Effector memory CD4-positive, alpha-beta T cell (primary cell): ENCODE data around the gene NUP58.
A peak's percentile ranks its signal among the peaks of the same experiment; 100 is the strongest.
"Not testable (repeated sequence)": the region's sequence is repeated elsewhere in the genome, so short reads cannot be mapped to it uniquely, and the experiment has no call there.

Experiments
- DNase-seq, 3 donors: peaks; one replicate each; pipeline ENCODE4 v3.0.0-alpha.2; 2020
- H3K27ac ChIP-seq: 2 replicates; pipeline ENCODE4 v1.7.0; 2013; ENCODE audit warnings: mild to moderate bottlenecking, low read length, moderate library complexity; ENCODE audit not compliant: insufficient read depth, poor library complexity, severe bottlenecking
- H3K27me3 ChIP-seq: replicated peaks from 2 replicates; pipeline ENCODE4 v1.7.0; 2013; ENCODE audit warnings: mild to moderate bottlenecking, low read length; ENCODE audit not compliant: insufficient read depth, control insufficient read depth, poor library complexity, severe bottlenecking
- H3K36me3 ChIP-seq: 2 replicates; pipeline ENCODE4 v1.7.0; 2013; ENCODE audit warnings: mild to moderate bottlenecking, low read length, moderate library complexity; ENCODE audit not compliant: control insufficient read depth, insufficient read depth
- H3K4me1 ChIP-seq: 2 replicates; pipeline ENCODE4 v1.7.0; 2013; ENCODE audit warnings: low read length, mild to moderate bottlenecking; ENCODE audit not compliant: control insufficient read depth, insufficient read depth, poor library complexity, severe bottlenecking
- H3K4me3 ChIP-seq: 2 replicates; pipeline ENCODE4 v1.7.0; 2013; ENCODE audit warnings: low read length, low read depth, mild to moderate bottlenecking; ENCODE audit not compliant: insufficient read depth, poor library complexity, severe bottlenecking
- H3K9me3 ChIP-seq: 2 replicates; pipeline ENCODE4 v1.7.0; 2013; ENCODE audit warnings: mild to moderate bottlenecking, low read length, moderate library complexity; ENCODE audit not compliant: control insufficient read depth

Gene NUP58

GRCh38 chr13:25300861-25301346 is 521 bp upstream of the NUP58 start:
- Histone ChIP-seq H3K27ac (peak overlapping the region; percentile 96), H3K27me3 (no peaks in the 10 kb centered on the region)
- DNase-seq, result peak in 1 of 3 donors; percentile 12

GRCh38 chr13:25302121-25302520 is 696 bp downstream of the NUP58 start:
- no peaks in the 10 kb centered on the region for H3K36me3 ChIP-seq
- H3K4me1 ChIP-seq, result no peaks in the 10 kb centered on the region
- H3K9me3 ChIP-seq, result no peaks in the 10 kb centered on the region
- DNase-seq, result no peak
- peak overlapping the region; percentile 79 for H3K4me3 ChIP-seq
- H3K27me3 ChIP-seq, result no peaks in the 10 kb centered on the region
- peak overlapping the region; percentile 96 for H3K27ac ChIP-seq

More at GRCh38 chr13:25300861-25301346, 521 bp upstream of the NUP58 start:
- no peaks in the 10 kb centered on the region for H3K9me3 ChIP-seq
- H3K36me3 ChIP-seq, result no peaks in the 10 kb centered on the region
- H3K4me3 ChIP-seq, result peak overlapping the region; percentile 79
- no peaks in the 10 kb centered on the region for H3K4me1 ChIP-seq

- no peaks in the 10 kb centered on the region for H3K4me1 ChIP-seq
- H3K4me3 ChIP-seq, result no peak overlapping the region
- no peaks in the 10 kb centered on the region for H3K27me3 ChIP-seq
- H3K27ac ChIP-seq, result no peak overlapping the region
- DNase-seq, result no peak
- peaks cover 20% of the 10 kb centered on the region for H3K36me3 ChIP-seq
- H3K9me3 ChIP-seq, result no peaks in the 10 kb centered on the region
These were observed 5.4 kb downstream of the NUP58 start for GRCh38 chr13:25306671-25307464.

- H3K27me3 ChIP-seq, result no peaks in the 10 kb centered on the region
- H3K27ac ChIP-seq, result no peak overlapping the region
- H3K36me3 ChIP-seq, result peaks cover 45% of the 10 kb centered on the region
- no peaks in the 10 kb centered on the region for H3K4me1 ChIP-seq
- H3K9me3 ChIP-seq, result no peaks in the 10 kb centered on the region
- DNase-seq, result no peak
- H3K4me3 ChIP-seq, result no peak overlapping the region
These were observed 9.5 kb downstream of the NUP58 start for GRCh38 chr13:25310891-25311290.

GRCh38 chr13:25318946-25319345 is 17.5 kb downstream of the NUP58 start:
- peaks cover 55% of the 10 kb centered on the region for H3K36me3 ChIP-seq

GRCh38 chr13:25319771-25320170 is 18.3 kb downstream of the NUP58 start:
- Histone ChIP-seq H3K9me3 (no peaks in the 10 kb centered on the region), H3K36me3 (peaks cover 57% of the 10 kb centered on the region), H3K27ac (no peak overlapping the region), H3K4me1 (no peaks in the 10 kb centered on the region), H3K27me3 (no peaks in the 10 kb centered on the region), H3K4me3 (no peak overlapping the region)
- DNase-seq, result no peak

More at GRCh38 chr13:25318946-25319345, 17.5 kb downstream of the NUP58 start:
- H3K4me3 ChIP-seq, H3K27me3 ChIP-seq, H3K4me1 ChIP-seq, DNase-seq, H3K27ac ChIP-seq, H3K9me3 ChIP-seq: not testable (repeated sequence)

GRCh38 chr13:25324100-25324499 is 22.7 kb downstream of the NUP58 start:
- no peak for DNase-seq
- Histone ChIP-seq H3K27me3 (no peaks in the 10 kb centered on the region), H3K4me1 (no peaks in the 10 kb centered on the region), H3K36me3 (peaks cover 58% of the 10 kb centered on the region), H3K4me3 (no peak overlapping the region), H3K27ac (no peak overlapping the region), H3K9me3 (no peaks in the 10 kb centered on the region)

GRCh38 chr13:25329706-25330105 is 28.3 kb downstream of the NUP58 start:
- no peaks in the 10 kb centered on the region for H3K27me3 ChIP-seq
- H3K36me3 ChIP-seq, result peaks cover 77% of the 10 kb centered on the region
- no peaks in the 10 kb centered on the region for H3K9me3 ChIP-seq
- DNase-seq, result no peak
- H3K4me3 ChIP-seq, result no peak overlapping the region
- H3K27ac ChIP-seq, result no peak overlapping the region
- no peaks in the 10 kb centered on the region for H3K4me1 ChIP-seq

- DNase-seq, result no peak
- H3K4me3 ChIP-seq, result no peak overlapping the region
- no peaks in the 10 kb centered on the region for H3K9me3 ChIP-seq
- no peaks in the 10 kb centered on the region for H3K27me3 ChIP-seq
- H3K4me1 ChIP-seq, result no peaks in the 10 kb centered on the region
- peaks cover 76% of the 10 kb centered on the region for H3K36me3 ChIP-seq
- H3K27ac ChIP-seq, result no peak overlapping the region
These were observed 29.1 kb downstream of the NUP58 start for GRCh38 chr13:25330541-25330940.

- H3K27ac ChIP-seq, result no peak overlapping the region
- no peak for DNase-seq
- no peaks in the 10 kb centered on the region for H3K4me1 ChIP-seq
- H3K4me3 ChIP-seq, result no peak overlapping the region
- H3K9me3 ChIP-seq, result no peaks in the 10 kb centered on the region
- no peaks in the 10 kb centered on the region for H3K27me3 ChIP-seq
- H3K36me3 ChIP-seq, result peaks cover 57% of the 10 kb centered on the region
These were observed 34.4 kb downstream of the NUP58 start for GRCh38 chr13:25335856-25336255.
